Liver (tissue), 9 donors: ENCODE data around the gene CD82. TPM values are rescaled to one million over a fixed set of nuclear protein-coding genes. Genes with fewer than 3 reads are reported as not detected.

Experiments
- DNase-seq: peaks from one replicate; pipeline ENCODE4 v3.0.0-alpha.2; 2017; ENCODE audit warnings: low spot score
- H3K27ac ChIP-seq, 2 donors: one replicate each; pipeline ENCODE4 v1.7.0; 2013; ENCODE audit warnings: inconsistent platforms in 2 of 2, low read length in 2 of 2, control low read depth in 1 of 2, low read depth in 1 of 2, mild to moderate bottlenecking in 1 of 2
- H3K27me3 ChIP-seq, 4 donors: one replicate each; pipeline versions ENCODE4 v1.6.1 to v1.7.0; 2013; ENCODE audit warnings: low read length in 3 of 4, inconsistent platforms in 1 of 4, mild to moderate bottlenecking in 1 of 4, moderate library complexity in 1 of 4; ENCODE audit not compliant: control insufficient read depth in 4 of 4, insufficient read depth in 4 of 4
- H3K36me3 ChIP-seq, 4 donors: one replicate each; pipeline versions ENCODE4 v1.6.1 to v1.7.0; 2013; ENCODE audit warnings: low read length in 3 of 4, mild to moderate bottlenecking in 3 of 4, low read depth in 1 of 4, moderate library complexity in 1 of 4; ENCODE audit not compliant: control insufficient read depth in 4 of 4, insufficient read depth in 3 of 4
- H3K4me1 ChIP-seq, 4 donors: one replicate each; pipeline versions ENCODE4 v1.6.1 to v1.7.0; 2013; ENCODE audit warnings: low read length in 3 of 4, mild to moderate bottlenecking in 3 of 4, moderate library complexity in 1 of 4; ENCODE audit not compliant: control insufficient read depth in 4 of 4, insufficient read depth in 4 of 4
- H3K4me3 ChIP-seq, 3 donors: one replicate each; pipeline versions ENCODE4 v1.6.1 to v1.7.0; 2013; ENCODE audit warnings: low read length in 3 of 3, control low read depth in 1 of 3, low read depth in 1 of 3, mild to moderate bottlenecking in 1 of 3
- H3K9ac ChIP-seq, 2 donors: one replicate each; pipeline ENCODE4 v1.7.0; 2013; ENCODE audit warnings: low read length in 2 of 2, mild to moderate bottlenecking in 2 of 2, moderate library complexity in 2 of 2, control low read depth in 1 of 2, low read depth in 1 of 2
- H3K9me3 ChIP-seq, 4 donors: one replicate each; pipeline versions ENCODE4 v1.6.1 to v1.7.0; 2013; ENCODE audit warnings: low read length in 3 of 4; ENCODE audit not compliant: control insufficient read depth in 4 of 4
- EGR1 ChIP-seq, 2 donors: IDR thresholded peaks; 2 replicates each; pipeline ENCODE4 v1.6.1; 2016 to 2018; ENCODE audit warnings: antibody characterized with exemption in 2 of 2, low read depth in 2 of 2
- FOXA1 ChIP-seq: IDR thresholded peaks from 2 replicates; pipeline ENCODE4 v1.6.1; 2016; ENCODE audit warnings: antibody characterized with exemption
- FOXA2 ChIP-seq: IDR thresholded peaks from 2 replicates; pipeline ENCODE4 v1.6.1; 2016; ENCODE audit warnings: antibody characterized with exemption
- GABPA ChIP-seq, 2 donors: IDR thresholded peaks in 1 of 2; conservative IDR thresholded peaks in 1 of 2; 2 replicates each; pipeline ENCODE4 v1.6.1; 2016; ENCODE audit warnings: antibody characterized with exemption in 2 of 2, mild to moderate bottlenecking in 1 of 2, moderate library complexity in 1 of 2
- HNF4A ChIP-seq, 2 donors: conservative IDR thresholded peaks; 2 replicates each; pipeline ENCODE4 v1.6.1; 2016; ENCODE audit warnings: antibody characterized with exemption in 2 of 2, mild to moderate bottlenecking in 2 of 2
- HNF4G ChIP-seq: IDR thresholded peaks from 2 replicates; pipeline ENCODE4 v1.6.1; 2016; ENCODE audit warnings: antibody characterized with exemption
- JUND ChIP-seq, 2 donors: IDR thresholded peaks; 2 replicates each; pipeline ENCODE4 v1.6.1; 2016; ENCODE audit warnings: antibody characterized with exemption in 2 of 2
- NR2F2 ChIP-seq: IDR thresholded peaks from 2 replicates; pipeline ENCODE4 v1.6.1; 2016; ENCODE audit warnings: antibody characterized with exemption
- RAD21 ChIP-seq, 2 donors: IDR thresholded peaks; 2 replicates each; pipeline ENCODE4 v1.6.1; 2016; ENCODE audit warnings: antibody characterized with exemption in 2 of 2, mild to moderate bottlenecking in 2 of 2
- RXRA ChIP-seq, 2 donors: IDR thresholded peaks; 2 replicates each; pipeline ENCODE4 v1.6.1; 2017 to 2018; ENCODE audit warnings: antibody characterized with exemption in 2 of 2, mild to moderate bottlenecking in 1 of 2
- SP1 ChIP-seq: IDR thresholded peaks from 2 replicates; pipeline ENCODE4 v1.6.1; 2018; ENCODE audit warnings: antibody characterized with exemption, mild to moderate bottlenecking
- TAF1 ChIP-seq: conservative IDR thresholded peaks from 2 replicates; pipeline ENCODE4 v1.6.1; 2016; ENCODE audit warnings: antibody characterized with exemption, mild to moderate bottlenecking
- YY1 ChIP-seq: IDR thresholded peaks from 2 replicates; pipeline ENCODE4 v1.6.1; 2016; ENCODE audit warnings: antibody characterized with exemption, mild to moderate bottlenecking
- WGBS: extraction: QIAGEN DNeasy Blood & Tissue Kit; methylation state at CpG from one replicate; pipeline ENCODE4 v1.1.7; 2013; 5-methylcytosine and 5-hydroxymethylcytosine counted together
- polyA plus RNA-seq, 2 donors: library from polyadenylated mRNA; stranded (reverse) in 1 of 2; unstranded in 1 of 2; fragments of 200-250 nt in 1 of 2; fragments of >200 nt in 1 of 2; fragmentation: Nextera tagmentation in 1 of 2; extraction: Ambion mirVana in 1 of 2; gene quantifications; one replicate each; pipeline versions ENCODE4 v1.2.1 to v1.2.3, GENCODE V29; 2013 to 2015
- total RNA-seq, 2 donors: library from RNA; depleted of rRNA; stranded (reverse); fragments of >200 nt; gene quantifications; one replicate each; pipeline ENCODE4 v1.2.3, GENCODE V29; 2014
- TF ChIP-seq, protein P1 (sequence below): IDR thresholded peaks from 2 replicates; pipeline ENCODE4 v1.6.1; 2016; ENCODE audit warnings: antibody characterized with exemption
- TF ChIP-seq, protein P2 (sequence below): fragments of 150-350 bp; IDR thresholded peaks from 2 replicates; pipeline ENCODE4 v1.5.1; 2017; ENCODE audit warnings: improper control_type of control experiment, low read depth, low read length; ENCODE audit not compliant: missing input control
- TF ChIP-seq, protein P3 (sequence below): IDR thresholded peaks from 2 replicates; pipeline ENCODE4 v1.6.1; 2016; ENCODE audit warnings: antibody characterized with exemption, mild to moderate bottlenecking
- TF ChIP-seq, protein P4 (sequence below): IDR thresholded peaks from 2 replicates; pipeline ENCODE4 v1.6.1; 2016; ENCODE audit warnings: antibody characterized with exemption
- TF ChIP-seq, protein P5 (sequence below): IDR thresholded peaks from 2 replicates; pipeline ENCODE4 v1.6.1; 2016; ENCODE audit warnings: antibody characterized with exemption
- donor health status: healthy.
- donor health status: healthy.
- donor health status: healthy.
- donor health status: healthy.
- donor health status: healthy.

Gene CD82
- total and polyA plus RNA-seq, 4 donors = 27.4 to 82.6 (median 47.8) TPM

DNA sequence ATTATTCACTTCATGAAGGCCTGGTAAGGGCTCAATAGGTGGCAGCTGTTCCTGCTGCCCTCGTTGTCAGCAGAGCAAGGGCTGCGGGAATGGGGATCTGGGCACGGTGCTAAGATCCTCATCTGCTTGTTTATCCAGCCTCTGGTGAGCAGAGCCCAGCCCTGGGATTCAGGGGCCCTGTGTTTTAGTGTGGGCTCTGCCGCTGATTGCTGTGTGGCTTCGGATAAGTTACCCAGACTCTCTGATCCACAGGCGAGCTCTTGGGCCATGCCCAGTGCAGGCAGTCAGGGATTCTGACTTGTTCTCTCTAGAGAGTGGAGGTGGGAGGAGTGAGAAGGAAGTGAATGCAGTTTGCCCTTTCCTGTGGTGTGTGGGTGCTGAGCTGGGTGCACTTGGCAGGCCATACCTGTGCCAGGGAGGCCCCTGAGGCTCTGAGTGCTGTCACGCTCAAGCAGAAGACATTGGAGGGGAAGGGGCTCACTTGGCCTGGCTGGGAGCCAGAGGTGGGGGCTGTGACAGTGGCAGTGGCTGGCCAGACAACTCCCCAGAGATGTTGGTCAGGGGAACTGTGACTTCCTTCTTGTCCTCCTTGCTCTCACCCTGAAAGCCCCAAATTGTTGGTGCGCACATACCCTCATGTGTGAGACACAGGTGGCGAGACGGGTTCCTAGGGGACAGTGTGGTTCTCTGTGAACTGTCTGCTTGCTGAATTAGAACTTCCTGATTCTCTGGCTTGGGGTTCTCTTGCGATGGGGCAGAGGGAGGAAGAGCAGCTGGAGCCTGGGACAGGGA, 43.7 kb downstream of the CD82 start:
- H3K4me1 ChIP-seq = peaks cover 5 to 14% (median 12%) of the 10 kb centered on the region in 4 donors
- no peak overlapping the region for H3K9ac ChIP-seq
- H3K9me3 ChIP-seq = no peaks in the 10 kb centered on the region
- no peaks in the 10 kb centered on the region for H3K27me3 ChIP-seq
- no peak overlapping the region for H3K4me3 ChIP-seq
- H3K27ac ChIP-seq = no peak overlapping the region
- no peak for DNase-seq
- TF ChIP-seq YY1 = no peak
- TF ChIP-seq, protein P1, sequence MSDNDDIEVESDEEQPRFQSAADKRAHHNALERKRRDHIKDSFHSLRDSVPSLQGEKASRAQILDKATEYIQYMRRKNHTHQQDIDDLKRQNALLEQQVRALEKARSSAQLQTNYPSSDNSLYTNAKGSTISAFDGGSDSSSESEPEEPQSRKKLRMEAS = no peak
- TF ChIP-seq HNF4A (conservative IDR thresholded peaks at IDR 0.05) = no peak
- TF ChIP-seq, protein P2, sequence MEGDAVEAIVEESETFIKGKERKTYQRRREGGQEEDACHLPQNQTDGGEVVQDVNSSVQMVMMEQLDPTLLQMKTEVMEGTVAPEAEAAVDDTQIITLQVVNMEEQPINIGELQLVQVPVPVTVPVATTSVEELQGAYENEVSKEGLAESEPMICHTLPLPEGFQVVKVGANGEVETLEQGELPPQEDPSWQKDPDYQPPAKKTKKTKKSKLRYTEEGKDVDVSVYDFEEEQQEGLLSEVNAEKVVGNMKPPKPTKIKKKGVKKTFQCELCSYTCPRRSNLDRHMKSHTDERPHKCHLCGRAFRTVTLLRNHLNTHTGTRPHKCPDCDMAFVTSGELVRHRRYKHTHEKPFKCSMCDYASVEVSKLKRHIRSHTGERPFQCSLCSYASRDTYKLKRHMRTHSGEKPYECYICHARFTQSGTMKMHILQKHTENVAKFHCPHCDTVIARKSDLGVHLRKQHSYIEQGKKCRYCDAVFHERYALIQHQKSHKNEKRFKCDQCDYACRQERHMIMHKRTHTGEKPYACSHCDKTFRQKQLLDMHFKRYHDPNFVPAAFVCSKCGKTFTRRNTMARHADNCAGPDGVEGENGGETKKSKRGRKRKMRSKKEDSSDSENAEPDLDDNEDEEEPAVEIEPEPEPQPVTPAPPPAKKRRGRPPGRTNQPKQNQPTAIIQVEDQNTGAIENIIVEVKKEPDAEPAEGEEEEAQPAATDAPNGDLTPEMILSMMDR = no peak
- TF ChIP-seq EGR1 (IDR thresholded peaks at IDR 0.05; ENCODE audit: low read depth in 2 of 2) = no peak
- 88% methylated on average over 11 of the region's 11 CpGs for WGBS
- H3K36me3 ChIP-seq = peaks cover 3 to 15% (median 13%) of the 10 kb centered on the region in 4 donors

DNA sequence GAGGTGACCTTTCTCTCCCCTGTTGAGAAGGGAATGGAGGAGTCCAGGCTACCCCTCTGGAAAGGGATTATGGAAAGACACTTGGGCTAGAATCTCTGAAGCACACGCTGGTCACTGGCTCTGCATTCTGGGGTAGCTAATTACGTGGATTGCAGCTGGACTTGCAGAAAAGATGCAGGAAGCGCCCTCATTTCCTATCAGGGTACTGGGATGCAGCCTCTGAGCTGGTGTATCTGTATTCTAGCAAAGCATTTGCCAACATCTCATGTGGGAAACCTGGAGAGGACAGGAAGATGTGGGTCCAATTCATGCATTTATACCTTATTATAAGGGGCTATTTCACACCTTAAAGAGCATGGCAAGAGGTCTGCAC, 44.3 kb downstream of the CD82 start:
- peaks cover 3 to 15% (median 12%) of the 10 kb centered on the region in 4 donors for H3K36me3 ChIP-seq
- WGBS = 84% methylated on average over 3 of the region's 3 CpGs
- no peak overlapping the region for H3K27ac ChIP-seq
- H3K27me3 ChIP-seq = no peaks in the 10 kb centered on the region
- TF ChIP-seq SP1 (no peak), RXRA (IDR thresholded peaks at IDR 0.05) (no peak), RAD21 (IDR thresholded peaks at IDR 0.05) (no peak), NR2F2 (no peak), TAF1 (no peak), HNF4A (conservative IDR thresholded peaks at IDR 0.05) (no peak), JUND (IDR thresholded peaks at IDR 0.05) (no peak), GABPA (IDR thresholded peaks at IDR 0.05 in 1 of 2, conservative IDR thresholded peaks at IDR 0.05 in 1 of 2) (no peak), FOXA2 (no peak), HNF4G (no peak), EGR1 (IDR thresholded peaks at IDR 0.05; ENCODE audit: low read depth in 2 of 2) (no peak), YY1 (no peak), FOXA1 (no peak)
- TF ChIP-seq, protein P3, sequence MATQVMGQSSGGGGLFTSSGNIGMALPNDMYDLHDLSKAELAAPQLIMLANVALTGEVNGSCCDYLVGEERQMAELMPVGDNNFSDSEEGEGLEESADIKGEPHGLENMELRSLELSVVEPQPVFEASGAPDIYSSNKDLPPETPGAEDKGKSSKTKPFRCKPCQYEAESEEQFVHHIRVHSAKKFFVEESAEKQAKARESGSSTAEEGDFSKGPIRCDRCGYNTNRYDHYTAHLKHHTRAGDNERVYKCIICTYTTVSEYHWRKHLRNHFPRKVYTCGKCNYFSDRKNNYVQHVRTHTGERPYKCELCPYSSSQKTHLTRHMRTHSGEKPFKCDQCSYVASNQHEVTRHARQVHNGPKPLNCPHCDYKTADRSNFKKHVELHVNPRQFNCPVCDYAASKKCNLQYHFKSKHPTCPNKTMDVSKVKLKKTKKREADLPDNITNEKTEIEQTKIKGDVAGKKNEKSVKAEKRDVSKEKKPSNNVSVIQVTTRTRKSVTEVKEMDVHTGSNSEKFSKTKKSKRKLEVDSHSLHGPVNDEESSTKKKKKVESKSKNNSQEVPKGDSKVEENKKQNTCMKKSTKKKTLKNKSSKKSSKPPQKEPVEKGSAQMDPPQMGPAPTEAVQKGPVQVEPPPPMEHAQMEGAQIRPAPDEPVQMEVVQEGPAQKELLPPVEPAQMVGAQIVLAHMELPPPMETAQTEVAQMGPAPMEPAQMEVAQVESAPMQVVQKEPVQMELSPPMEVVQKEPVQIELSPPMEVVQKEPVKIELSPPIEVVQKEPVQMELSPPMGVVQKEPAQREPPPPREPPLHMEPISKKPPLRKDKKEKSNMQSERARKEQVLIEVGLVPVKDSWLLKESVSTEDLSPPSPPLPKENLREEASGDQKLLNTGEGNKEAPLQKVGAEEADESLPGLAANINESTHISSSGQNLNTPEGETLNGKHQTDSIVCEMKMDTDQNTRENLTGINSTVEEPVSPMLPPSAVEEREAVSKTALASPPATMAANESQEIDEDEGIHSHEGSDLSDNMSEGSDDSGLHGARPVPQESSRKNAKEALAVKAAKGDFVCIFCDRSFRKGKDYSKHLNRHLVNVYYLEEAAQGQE = no peak
- TF ChIP-seq, protein P1 = no peak
- TF ChIP-seq, protein P4, sequence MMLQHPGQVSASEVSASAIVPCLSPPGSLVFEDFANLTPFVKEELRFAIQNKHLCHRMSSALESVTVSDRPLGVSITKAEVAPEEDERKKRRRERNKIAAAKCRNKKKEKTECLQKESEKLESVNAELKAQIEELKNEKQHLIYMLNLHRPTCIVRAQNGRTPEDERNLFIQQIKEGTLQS = no peak
- TF ChIP-seq, protein P2 = no peak
- TF ChIP-seq, protein P5, sequence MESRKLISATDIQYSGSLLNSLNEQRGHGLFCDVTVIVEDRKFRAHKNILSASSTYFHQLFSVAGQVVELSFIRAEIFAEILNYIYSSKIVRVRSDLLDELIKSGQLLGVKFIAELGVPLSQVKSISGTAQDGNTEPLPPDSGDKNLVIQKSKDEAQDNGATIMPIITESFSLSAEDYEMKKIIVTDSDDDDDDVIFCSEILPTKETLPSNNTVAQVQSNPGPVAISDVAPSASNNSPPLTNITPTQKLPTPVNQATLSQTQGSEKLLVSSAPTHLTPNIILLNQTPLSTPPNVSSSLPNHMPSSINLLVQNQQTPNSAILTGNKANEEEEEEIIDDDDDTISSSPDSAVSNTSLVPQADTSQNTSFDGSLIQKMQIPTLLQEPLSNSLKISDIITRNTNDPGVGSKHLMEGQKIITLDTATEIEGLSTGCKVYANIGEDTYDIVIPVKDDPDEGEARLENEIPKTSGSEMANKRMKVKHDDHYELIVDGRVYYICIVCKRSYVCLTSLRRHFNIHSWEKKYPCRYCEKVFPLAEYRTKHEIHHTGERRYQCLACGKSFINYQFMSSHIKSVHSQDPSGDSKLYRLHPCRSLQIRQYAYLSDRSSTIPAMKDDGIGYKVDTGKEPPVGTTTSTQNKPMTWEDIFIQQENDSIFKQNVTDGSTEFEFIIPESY = no peak
- H3K9me3 ChIP-seq = no peaks in the 10 kb centered on the region
- H3K9ac ChIP-seq = no peak overlapping the region
- DNase-seq = no peak
- peaks cover 6 to 19% (median 18%) of the 10 kb centered on the region in 4 donors for H3K4me1 ChIP-seq
- H3K4me3 ChIP-seq = no peak overlapping the region
